Astrocyte of the spinal cord (primary cell): ENCODE results near the gene TMEM51.
A peak's percentile ranks its signal among the peaks of the same experiment; 100 is the strongest.

ENCODE experiments used
- DNase-seq: peaks from one replicate; pipeline ENCODE4 v3.0.0; 2011; ENCODE audit warnings: low read depth, low spot score
- H3K4me3 ChIP-seq: 2 replicates; pipeline ENCODE4 v1.5.1; 2011; ENCODE audit warnings: low read depth, mild to moderate bottlenecking, low read length, moderate library complexity
- in situ Hi-C: cut with HindIII; loops from 2 replicates; pipeline ENCODE4 v1.10.0; 2017; ENCODE audit warnings: low sequenced_read_pairs
- TF ChIP-seq, protein P1 (sequence below): IDR thresholded peaks from 2 replicates; pipeline ENCODE4 v1.5.1; 2012; ENCODE audit warnings: low read depth, mild to moderate bottlenecking, low read length, inconsistent platforms

The TMEM51 gene

DNA sequence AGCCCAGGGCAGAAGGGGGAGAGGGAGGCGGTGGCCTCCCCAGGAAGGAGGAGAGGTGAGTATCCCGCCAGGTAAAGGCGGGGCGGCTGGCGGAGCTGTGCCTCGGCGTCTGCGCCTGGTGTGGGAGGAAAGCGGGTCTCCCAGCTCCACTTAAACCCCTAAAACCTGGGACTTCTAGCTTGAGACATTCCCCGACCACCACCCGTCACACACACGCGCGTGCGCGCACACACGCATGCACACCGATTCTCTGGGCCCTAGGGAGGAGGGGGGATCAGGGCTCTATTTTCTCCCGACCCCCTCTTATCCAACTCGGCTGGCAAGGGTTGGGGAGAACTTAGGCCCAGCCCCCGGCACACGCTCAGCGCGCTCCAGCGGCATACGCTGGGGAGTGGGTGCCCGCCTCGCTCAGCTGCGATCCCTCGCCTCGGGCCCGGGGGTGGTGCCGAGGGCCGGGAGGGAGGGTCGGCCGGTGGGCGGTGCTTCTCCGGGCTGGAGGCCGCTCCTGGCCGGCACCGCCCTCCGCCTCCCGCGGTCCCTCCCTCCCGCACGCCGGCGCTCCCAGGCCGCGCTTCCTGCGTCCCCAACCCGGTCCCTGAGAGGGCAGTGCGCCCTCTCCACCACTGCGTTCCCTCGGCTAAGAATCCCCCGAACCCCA lies at the start of gene TMEM51:
TMEM51 (plus strand) TSS at position 564 of the 658 bp plus-strand sequence. CDS start 61,341 bp downstream, outside the sequence.
- TF ChIP-seq, protein P1, sequence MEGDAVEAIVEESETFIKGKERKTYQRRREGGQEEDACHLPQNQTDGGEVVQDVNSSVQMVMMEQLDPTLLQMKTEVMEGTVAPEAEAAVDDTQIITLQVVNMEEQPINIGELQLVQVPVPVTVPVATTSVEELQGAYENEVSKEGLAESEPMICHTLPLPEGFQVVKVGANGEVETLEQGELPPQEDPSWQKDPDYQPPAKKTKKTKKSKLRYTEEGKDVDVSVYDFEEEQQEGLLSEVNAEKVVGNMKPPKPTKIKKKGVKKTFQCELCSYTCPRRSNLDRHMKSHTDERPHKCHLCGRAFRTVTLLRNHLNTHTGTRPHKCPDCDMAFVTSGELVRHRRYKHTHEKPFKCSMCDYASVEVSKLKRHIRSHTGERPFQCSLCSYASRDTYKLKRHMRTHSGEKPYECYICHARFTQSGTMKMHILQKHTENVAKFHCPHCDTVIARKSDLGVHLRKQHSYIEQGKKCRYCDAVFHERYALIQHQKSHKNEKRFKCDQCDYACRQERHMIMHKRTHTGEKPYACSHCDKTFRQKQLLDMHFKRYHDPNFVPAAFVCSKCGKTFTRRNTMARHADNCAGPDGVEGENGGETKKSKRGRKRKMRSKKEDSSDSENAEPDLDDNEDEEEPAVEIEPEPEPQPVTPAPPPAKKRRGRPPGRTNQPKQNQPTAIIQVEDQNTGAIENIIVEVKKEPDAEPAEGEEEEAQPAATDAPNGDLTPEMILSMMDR, result no peak
- H3K4me3 ChIP-seq, result peak within 1 kb of the TSS; percentile 55
- in situ Hi-C loops, result no loop called here
- peak; percentile 58 for DNase-seq

DNA sequence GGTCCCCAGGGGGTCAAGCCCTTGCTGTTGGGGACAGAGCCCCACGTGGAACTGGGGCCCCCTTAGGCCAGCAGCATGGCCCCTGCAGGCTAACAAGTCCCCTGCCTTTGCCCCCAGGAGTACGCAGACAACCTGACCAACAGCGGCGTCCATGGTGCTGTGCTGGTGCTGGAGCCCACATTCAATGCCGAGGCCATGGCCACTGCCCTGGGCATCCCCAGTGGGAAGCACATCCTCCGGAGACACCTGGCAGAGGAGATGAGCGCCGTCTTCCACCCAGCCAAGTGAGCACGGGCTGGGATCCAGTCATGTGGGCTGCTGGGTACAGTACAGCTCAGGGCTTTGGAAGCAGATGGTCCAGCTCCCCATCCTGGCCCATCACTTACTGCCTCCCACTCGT lies 49.6 kb upstream of the TMEM51 start:
- no peak overlapping the region for H3K4me3 ChIP-seq
- DNase-seq, result no peak
- in situ Hi-C loops, result no loop called here
- TF ChIP-seq, protein P1, result no peak

- no peak for DNase-seq
- H3K4me3 ChIP-seq, result no peak overlapping the region
- in situ Hi-C loops, result no loop called here
- TF ChIP-seq, protein P1, result no peak
Measured at GRCh38 chr1:15104768-15105167, 48.8 kb upstream of the TMEM51 start.

GRCh38 chr1:15106608-15107007 lies 46.9 kb upstream of the TMEM51 start:
- no peak for DNase-seq
- in situ Hi-C loops, result no loop called here
- TF ChIP-seq, protein P1, result no peak
- H3K4me3 ChIP-seq, result no peak overlapping the region

DNA sequence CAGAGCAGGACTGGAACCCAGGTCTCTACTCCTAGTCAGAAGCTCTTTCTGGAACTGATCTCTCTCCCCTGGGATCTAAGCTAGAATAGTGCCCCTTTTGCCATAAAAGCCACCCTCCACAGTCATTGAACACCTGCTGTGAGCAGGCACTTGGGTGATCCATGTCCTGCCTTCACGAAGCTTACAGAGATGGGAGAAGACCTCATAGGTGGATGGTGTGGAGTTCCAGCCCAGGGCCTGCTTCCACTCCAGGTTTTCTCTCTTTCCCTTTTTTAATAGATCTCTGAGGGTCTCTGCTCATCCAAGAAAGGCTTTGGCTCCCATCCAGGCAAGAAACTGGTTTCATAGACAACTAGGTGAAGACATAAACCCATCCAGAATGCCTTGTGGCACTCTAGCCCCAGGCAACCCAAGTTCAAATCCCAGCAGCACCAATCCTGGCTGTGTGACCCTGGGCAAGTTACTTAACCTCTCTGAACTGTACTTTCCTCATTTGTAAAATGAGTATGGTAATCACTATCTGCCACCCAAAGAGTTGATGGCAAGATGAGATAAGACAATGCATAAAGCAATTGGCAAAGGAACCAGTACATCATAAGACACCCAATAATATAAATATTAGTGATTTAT lies 46.4 kb upstream of the TMEM51 start:
- no peak overlapping the region for H3K4me3 ChIP-seq
- TF ChIP-seq, protein P1, result no peak
- in situ Hi-C loops, result no loop called here
- DNase-seq, result no peak

DNA sequence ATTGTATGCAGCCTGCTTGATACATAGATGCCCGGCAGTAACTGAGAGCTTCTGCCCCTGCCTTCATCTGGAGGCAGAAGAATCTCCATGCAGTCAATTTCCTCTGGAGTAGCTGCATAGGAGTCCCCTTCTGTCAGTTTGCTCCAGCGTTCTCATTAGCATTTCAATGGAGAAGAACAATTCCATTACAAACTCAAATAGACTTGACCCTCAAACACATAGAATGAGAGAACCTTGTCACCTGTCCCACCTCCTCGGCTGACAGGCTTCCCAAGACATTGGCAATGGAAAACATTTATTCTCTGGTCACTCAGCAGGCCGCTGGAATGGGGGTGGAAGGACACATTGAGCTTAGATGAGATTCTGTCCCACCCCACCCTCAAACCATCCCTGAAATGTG lies 45.6 kb upstream of the TMEM51 start:
- TF ChIP-seq, protein P1, result no peak
- in situ Hi-C loops, result no loop called here
- H3K4me3 ChIP-seq, result no peak overlapping the region
- DNase-seq, result no peak
